NT2/D1 (cell line): ENCODE results near the gene GIMAP1.

Experiments
- DNase-seq: peaks from one replicate; pipeline ENCODE4 v3.0.0-alpha.2; 2011; ENCODE audit warnings: low read depth, low spot score
- H3K27me3 ChIP-seq: 2 replicates; pipeline ENCODE4 v1.6.0; 2011; ENCODE audit warnings: mild to moderate bottlenecking; ENCODE audit not compliant: insufficient read length, insufficient read depth
- H3K36me3 ChIP-seq: 2 replicates; pipeline ENCODE4 v1.6.1; 2011; ENCODE audit warnings: mild to moderate bottlenecking, low read length, mixed read lengths; ENCODE audit not compliant: insufficient read depth, insufficient read length
- H3K4me1 ChIP-seq: 2 replicates; pipeline ENCODE4 v1.5.1; 2011; ENCODE audit not compliant: insufficient read depth, insufficient read length
- H3K4me3 ChIP-seq: 2 replicates; pipeline ENCODE4 v1.5.1; 2011; ENCODE audit warnings: low read depth; ENCODE audit not compliant: insufficient read length
- H3K9ac ChIP-seq: 2 replicates; pipeline ENCODE4 v1.6.0; 2011; ENCODE audit warnings: low read depth; ENCODE audit not compliant: insufficient read length
- H3K9me3 ChIP-seq: 2 replicates; pipeline ENCODE4 v1.5.1; 2011; ENCODE audit warnings: mild to moderate bottlenecking, low read length; ENCODE audit not compliant: insufficient read depth
- SUZ12 ChIP-seq: IDR thresholded peaks from 2 replicates; pipeline ENCODE4 v1.6.1; 2011; ENCODE audit not compliant: insufficient read length, insufficient read depth; ENCODE audit errors: extremely low read depth
- YY1 ChIP-seq: IDR thresholded peaks from 2 replicates; pipeline ENCODE4 v1.6.1; 2011; ENCODE audit not compliant: insufficient read length, insufficient read depth
- ZNF274 ChIP-seq: IDR thresholded peaks from 2 replicates; pipeline ENCODE4 v1.6.1; 2011; ENCODE audit warnings: mild to moderate bottlenecking, low read depth, low read length

Gene GIMAP1

DNA sequence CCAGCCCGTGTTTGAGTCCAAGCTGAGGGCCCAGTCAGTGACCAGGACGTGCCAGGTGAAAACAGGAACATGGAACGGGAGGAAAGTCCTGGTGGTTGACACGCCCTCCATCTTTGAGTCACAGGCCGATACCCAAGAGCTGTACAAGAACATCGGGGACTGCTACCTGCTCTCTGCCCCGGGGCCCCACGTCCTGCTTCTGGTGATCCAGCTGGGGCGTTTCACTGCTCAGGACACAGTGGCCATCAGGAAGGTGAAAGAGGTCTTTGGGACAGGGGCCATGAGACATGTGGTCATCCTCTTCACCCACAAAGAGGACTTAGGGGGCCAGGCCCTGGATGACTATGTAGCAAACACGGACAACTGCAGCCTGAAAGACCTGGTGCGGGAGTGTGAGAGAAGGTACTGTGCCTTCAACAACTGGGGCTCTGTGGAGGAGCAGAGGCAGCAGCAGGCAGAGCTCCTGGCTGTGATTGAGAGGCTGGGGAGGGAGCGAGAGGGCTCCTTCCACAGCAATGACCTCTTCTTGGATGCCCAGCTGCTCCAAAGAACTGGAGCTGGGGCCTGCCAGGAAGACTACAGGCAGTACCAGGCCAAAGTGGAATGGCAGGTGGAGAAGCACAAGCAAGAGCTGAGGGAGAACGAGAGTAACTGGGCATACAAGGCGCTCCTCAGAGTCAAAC, 26.0 kb downstream of the GIMAP1 start:
- Histone ChIP-seq H3K27me3 (peaks cover 99% of the 10 kb centered on the region), H3K9ac (no peak overlapping the region), H3K36me3 (no peaks in the 10 kb centered on the region), H3K4me1 (no peaks in the 10 kb centered on the region), H3K9me3 (peaks cover 4% of the 10 kb centered on the region; the same call in 1 of the 2 replicates), H3K4me3 (no peak overlapping the region)
- DNase-seq, result no peak
- TF ChIP-seq YY1 (no peak), SUZ12 (no peak), ZNF274 (no peak)

DNA sequence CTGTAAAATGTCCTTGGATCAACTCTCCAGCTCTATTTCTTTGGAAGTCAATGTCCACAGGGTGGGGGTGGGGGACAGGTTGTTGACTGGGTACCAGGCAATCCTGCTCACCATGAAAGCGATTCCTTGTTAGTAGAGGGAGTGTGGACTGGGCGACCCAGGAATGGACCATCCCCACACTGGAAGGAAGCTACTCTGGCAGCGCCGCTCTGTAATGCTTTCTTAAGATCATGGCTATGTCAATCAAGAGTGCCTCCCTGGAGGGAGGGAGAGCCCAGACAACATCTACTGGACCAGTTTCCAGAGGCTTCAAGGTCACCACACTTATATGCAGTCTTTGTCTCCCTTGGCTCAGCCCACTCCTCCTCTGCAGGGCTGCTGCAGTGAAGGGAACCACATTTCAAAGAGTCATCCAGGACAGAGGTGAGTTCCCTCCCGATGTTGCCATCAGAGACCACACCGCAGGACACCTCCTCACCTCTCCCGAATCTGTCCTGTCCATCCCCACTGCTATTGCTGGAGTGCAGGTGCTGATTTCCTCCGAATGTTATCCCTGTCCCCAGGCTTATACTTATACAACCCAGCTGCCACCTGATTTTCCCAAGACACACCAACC, 27.7 kb downstream of the GIMAP1 start:
- TF ChIP-seq ZNF274 (no peak), YY1 (no peak), SUZ12 (no peak)
- no peaks in the 10 kb centered on the region for H3K36me3 ChIP-seq
- peaks cover 99% of the 10 kb centered on the region for H3K27me3 ChIP-seq
- H3K9ac ChIP-seq, result no peak overlapping the region
- peaks cover 4% of the 10 kb centered on the region; the same call in 1 of the 2 replicates for H3K9me3 ChIP-seq
- no peak for DNase-seq
- no peaks in the 10 kb centered on the region for H3K4me1 ChIP-seq
- H3K4me3 ChIP-seq, result no peak overlapping the region

DNA sequence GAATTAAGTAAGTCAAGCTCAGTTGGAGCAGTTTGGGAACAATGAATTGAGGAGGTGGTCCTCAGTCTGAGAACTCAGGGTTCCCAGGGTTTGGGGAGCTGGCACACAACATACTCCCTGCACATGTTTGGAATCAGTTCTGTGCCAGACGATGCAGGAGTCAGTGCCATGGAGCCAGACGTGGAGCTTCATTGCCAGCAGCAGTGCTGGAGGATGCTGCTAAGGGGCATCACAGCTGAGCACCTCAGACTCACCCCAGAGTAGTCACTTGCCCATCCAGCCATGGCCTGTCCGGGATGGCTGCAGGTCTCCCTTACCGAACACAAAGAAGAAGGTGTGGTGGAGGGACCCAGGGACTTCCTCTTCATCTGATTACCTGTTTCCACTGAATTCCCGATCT, 28.7 kb downstream of the GIMAP1 start:
- no peaks in the 10 kb centered on the region for H3K36me3 ChIP-seq
- no peak overlapping the region for H3K4me3 ChIP-seq
- H3K27me3 ChIP-seq, result peaks cover 99% of the 10 kb centered on the region
- no peak overlapping the region for H3K9ac ChIP-seq
- no peak for DNase-seq
- no peaks in the 10 kb centered on the region for H3K4me1 ChIP-seq
- no peak for TF ChIP-seq YY1
- TF ChIP-seq SUZ12, result no peak
- no peak for TF ChIP-seq ZNF274
- peaks cover 4% of the 10 kb centered on the region; the same call in 1 of the 2 replicates for H3K9me3 ChIP-seq

DNA sequence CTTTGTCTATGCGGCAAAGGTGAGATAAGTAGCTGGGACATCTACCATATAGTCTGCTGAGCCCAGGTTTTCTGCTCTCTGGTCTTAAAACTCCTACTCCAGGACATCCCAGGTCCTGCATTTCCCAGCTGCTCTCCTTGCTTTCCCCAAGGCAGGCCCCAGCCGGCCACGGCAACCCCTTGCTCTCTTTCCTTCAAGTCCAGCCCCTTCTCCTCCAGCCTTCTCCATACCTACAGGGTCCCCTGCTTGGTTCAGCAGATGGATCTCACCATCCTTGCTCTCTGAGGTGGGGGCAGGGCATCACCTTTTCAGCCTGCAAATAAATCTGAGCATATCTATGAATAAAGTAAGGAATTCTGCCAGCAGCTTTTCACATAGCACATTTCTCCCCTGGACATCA, 29.5 kb downstream of the GIMAP1 start:
- peaks cover 99% of the 10 kb centered on the region for H3K27me3 ChIP-seq
- no peak for TF ChIP-seq YY1
- TF ChIP-seq ZNF274, result no peak
- no peak for TF ChIP-seq SUZ12
- H3K9ac ChIP-seq, result no peak overlapping the region
- no peaks in the 10 kb centered on the region for H3K36me3 ChIP-seq
- H3K4me1 ChIP-seq, result no peaks in the 10 kb centered on the region
- no peak overlapping the region for H3K4me3 ChIP-seq
- no peak for DNase-seq
- peaks cover 4% of the 10 kb centered on the region; the same call in 1 of the 2 replicates for H3K9me3 ChIP-seq

DNA sequence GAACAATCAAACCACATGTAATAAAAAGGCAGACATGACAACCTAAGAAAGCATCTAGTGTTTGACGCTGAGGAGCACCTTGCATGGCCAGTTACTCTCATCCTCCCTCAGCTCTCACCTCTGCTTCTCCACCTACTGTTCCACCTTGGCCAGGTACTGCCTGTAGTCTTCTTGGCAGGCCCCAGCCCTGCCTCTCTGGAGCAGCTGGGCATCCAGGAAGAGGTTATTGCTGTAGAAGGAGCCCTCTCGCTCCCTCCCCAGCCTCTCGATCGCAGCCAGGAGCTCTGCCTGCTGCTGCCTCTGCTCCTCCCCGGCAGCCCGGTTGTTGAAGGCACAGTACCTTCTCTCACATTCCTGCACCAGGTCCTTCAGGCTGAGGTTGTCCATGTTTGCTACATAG, 30.5 kb downstream of the GIMAP1 start:
- DNase-seq, result no peak
- Histone ChIP-seq H3K27me3 (peaks cover 99% of the 10 kb centered on the region), H3K9me3 (peaks cover 4% of the 10 kb centered on the region; the same call in 1 of the 2 replicates), H3K36me3 (no peaks in the 10 kb centered on the region), H3K9ac (no peak overlapping the region), H3K4me1 (no peaks in the 10 kb centered on the region), H3K4me3 (no peak overlapping the region)
- TF ChIP-seq YY1, result no peak
- no peak for TF ChIP-seq SUZ12
- TF ChIP-seq ZNF274, result no peak

DNA sequence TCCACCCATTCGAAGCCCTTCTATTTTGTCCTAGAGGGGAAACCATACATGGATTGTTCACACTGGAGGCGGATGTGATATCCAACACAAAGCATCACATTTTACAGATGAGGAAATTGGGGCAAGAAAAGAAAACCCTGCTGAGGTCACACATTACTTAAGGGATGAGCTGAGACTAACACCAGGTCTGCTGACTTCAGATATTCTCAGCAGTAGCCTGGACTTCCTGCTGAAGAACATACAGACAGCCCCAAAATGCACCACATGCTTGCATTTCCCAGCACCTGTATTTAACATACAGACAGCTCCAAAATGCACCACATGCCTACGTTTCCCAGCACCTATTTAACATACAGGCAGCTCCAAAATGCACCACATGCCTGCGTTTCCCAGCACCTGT, 32.0 kb downstream of the GIMAP1 start:
- H3K9me3 ChIP-seq, result no peaks in the 10 kb centered on the region
- TF ChIP-seq SUZ12 (no peak), ZNF274 (no peak), YY1 (no peak)
- H3K4me1 ChIP-seq, result no peaks in the 10 kb centered on the region
- no peak overlapping the region for H3K9ac ChIP-seq
- no peaks in the 10 kb centered on the region for H3K36me3 ChIP-seq
- no peak for DNase-seq
- H3K4me3 ChIP-seq, result no peak overlapping the region
- H3K27me3 ChIP-seq, result peaks cover 99% of the 10 kb centered on the region

DNA sequence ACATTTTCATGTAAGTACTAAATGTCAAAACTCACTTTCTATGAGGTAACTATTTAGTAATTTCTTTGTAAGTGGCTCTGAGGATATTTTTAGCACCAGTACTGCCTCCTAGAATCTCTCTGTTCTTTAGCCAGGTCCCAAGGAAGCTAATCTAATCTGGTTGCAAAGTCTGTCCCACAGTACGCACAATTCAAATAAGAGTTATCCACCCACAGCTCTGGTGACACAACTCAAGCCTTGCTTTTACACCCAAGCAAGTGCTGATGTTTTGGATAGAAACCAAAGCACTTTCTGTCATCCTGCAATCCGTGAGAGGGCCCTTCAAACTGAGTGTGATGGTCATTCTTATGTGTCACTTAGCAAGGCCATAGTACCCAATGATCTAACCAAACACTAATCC, 35.3 kb downstream of the GIMAP1 start:
- no peak overlapping the region for H3K9ac ChIP-seq
- TF ChIP-seq SUZ12, result no peak
- no peak for TF ChIP-seq ZNF274
- no peak for TF ChIP-seq YY1
- H3K4me1 ChIP-seq, result no peaks in the 10 kb centered on the region
- H3K36me3 ChIP-seq, result no peaks in the 10 kb centered on the region
- no peak for DNase-seq
- H3K4me3 ChIP-seq, result no peak overlapping the region
- H3K9me3 ChIP-seq, result no peaks in the 10 kb centered on the region
- H3K27me3 ChIP-seq, result peaks cover 80% of the 10 kb centered on the region
